Stimulated activated CD8-positive, alpha-beta memory T cell treated with anti-CD3 and anti-CD28 coated beads, Interleukin-4, amount 100 ng/mL, for 24 hours (primary cell): ENCODE data around the gene GDAP1L1.
"Not testable (repeated sequence)": the region's sequence is repeated elsewhere in the genome, so short reads cannot be mapped to it uniquely, and the experiment has no call there.

ENCODE experiments used
- DNase-seq: peaks from one replicate; pipeline ENCODE4 v3.0.0-alpha.2; 2020; ENCODE audit warnings: low read depth

The GDAP1L1 gene

DNA sequence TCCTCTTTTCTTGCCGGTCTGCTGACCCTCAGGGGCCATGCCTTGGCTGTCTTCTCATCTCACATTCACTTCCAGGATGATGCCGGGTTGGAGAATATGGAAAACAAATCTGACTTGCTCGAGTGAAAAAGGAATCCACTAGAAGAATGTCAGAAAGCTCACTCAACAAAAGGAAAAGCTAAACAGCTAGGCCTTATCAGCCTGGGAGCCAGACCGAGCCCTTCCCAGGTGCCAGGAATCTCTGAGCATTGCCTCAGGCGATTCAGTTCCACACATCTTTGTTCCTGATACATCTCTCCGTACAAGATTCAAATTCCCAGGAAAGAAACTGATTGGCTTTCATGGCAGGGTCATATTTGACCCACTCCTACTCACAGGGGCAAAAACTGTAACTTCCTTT is 27.3 kb upstream of the GDAP1L1 start:
- DNase-seq, result no peak

DNA sequence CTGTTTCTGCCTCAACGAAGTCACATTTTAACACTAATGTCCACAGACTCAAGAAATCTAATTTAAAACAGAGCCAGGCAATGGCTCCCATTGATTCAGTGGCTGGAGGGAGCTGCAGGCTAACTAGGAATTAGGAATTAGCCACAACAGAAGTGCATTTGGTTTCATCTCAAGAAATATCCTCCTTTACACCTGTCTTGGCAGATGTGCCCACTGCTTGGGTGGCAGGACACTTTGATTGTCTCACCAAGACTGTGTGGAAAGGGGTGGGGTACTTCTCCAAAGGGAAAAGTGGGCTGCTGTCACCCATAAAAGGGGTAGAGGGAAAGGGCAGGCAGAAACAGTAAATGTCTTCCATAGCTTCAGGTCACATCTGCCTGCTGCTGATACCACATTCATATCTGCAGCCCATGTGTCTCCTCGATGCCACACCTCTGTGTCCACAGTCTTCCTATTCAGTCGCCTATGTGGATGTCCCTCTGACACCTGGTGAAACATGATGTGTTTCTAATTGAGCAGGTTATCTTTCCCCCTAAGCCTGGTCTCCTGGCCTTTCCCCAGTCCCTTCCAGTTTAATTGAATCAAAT is 25.6 kb upstream of the GDAP1L1 start:
- no peak for DNase-seq

DNA sequence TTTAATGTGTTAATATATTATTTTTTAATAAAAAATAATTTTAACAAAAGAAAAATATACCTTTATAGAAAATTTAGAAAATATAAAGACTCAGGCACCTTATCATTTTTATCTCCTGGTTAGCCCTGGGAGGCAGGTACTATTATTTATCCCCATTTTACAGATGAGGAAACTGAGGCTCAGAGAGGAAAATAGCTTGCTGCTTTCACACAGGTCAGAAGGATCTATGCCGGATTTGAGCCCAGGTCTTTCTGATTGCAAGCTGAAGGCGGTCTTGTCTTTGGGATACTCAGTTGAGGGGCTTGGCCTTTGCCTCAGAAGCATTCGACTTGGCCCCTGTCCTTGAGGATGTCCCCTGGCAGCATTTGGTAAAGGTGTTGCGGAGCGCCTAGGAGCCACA is 25.1 kb upstream of the GDAP1L1 start:
- DNase-seq, result no peak

DNA sequence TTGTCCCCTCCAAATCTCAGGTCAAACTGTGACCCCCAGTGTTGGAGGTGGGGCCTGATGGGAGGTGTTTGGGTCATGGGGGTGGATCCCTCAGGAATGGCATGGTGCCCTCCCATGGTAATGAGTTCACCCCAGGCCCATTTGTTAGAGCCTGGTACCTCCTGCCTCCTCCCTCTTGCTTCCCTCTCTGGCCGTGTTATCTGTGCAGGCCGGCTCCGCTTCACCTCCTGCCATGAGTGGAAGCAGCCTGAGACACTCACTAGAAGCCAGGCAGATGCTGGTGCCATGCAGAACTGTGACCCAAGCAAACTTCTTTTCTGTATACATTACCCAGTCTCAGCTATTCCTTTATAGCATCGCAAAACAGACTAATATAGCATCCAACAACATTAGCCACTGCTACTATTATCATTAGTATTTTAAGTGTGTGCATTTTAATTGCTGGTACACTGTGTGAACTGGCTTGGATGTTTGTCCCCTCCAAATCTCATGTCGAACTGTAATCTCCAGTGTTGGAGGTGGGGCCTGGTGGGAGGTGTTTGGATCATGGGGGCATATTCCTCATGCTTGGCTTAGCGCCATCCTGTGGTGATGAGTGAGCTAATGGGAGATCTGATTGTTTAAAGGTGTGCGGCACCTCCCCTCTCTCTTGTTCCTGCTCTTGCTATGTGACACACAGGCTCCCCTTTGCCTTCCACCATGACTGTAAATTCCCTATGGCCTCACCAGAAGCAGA is 24.3 kb upstream of the GDAP1L1 start:
- DNase-seq, result no peak

DNA sequence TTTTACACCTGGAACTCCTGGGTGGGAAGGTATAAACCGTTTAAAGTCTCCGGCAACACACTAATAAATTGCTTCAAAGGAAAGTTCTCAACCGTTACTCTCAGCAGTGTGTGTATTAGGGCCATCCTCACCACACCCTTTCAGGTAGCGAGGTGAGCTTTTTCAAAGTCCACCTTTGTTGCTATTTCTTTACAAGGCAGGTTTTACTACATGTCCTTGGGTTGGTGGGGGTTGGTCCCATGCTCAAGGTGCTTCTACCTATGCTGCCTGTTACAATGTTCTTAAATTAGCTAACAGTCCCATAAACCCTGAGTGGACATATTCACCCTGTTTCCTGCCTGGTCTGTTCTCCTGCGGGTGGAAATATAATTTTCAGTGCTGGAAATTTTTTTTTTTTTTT is 23.4 kb upstream of the GDAP1L1 start:
- DNase-seq, result no peak

DNA sequence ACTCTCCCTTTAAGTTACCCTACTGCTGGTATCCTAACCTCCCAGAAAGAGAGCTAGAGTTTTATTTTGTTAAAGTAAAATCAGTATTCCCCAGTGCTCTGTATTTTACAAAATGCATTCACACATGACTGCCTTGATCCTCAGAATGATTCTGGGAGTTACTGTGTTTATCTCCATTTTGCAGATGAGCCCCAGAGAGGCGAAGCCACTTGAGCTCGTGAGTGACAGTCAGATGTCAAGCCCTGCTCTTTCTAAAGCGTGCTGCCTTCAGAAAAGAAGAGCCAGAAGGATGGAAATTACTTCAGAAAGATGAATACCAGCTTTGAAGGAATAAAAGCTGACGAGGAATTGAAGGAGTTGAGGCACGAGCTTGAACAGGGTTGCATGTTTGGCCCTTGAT is 22.5 kb upstream of the GDAP1L1 start:
- DNase-seq, result no peak

DNA sequence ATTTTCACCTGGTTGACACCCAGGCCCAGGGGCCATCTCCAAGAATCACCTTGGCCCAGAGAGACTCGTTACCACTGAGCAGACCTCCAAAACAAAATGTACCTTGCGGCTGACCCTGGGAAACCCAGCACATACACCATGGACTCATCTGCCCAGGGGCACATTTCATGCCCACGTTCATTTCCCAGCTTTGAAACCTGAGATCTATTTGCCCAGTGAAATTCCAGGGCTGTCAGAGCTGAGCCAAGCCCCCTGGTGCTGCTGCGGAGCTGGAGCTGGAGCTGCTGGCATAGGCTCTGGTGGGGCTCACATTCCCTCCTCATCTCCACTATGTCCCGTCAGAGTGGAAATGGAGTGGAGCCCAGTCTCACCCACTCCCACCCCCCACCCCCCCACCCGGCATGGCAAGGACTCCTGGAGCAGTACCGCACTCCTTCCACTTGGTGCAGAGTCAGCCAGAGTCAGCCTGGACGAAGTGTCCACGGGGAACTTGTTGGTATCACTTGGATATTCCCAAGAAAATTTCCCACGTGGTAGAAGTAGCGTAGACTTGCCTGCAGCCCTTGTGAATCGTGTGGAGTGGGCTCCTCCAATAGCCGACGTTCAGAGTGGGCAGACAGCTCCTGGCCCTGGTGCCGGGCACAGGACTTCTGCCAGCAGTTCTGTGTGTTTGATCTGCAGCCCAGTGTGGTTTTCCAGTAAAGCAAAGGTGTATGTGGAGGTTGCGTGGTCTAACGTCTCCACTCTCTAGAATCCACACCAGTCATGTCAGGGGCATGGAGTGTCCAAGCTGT is 18.4 kb upstream of the GDAP1L1 start:
- no peak for DNase-seq

DNA sequence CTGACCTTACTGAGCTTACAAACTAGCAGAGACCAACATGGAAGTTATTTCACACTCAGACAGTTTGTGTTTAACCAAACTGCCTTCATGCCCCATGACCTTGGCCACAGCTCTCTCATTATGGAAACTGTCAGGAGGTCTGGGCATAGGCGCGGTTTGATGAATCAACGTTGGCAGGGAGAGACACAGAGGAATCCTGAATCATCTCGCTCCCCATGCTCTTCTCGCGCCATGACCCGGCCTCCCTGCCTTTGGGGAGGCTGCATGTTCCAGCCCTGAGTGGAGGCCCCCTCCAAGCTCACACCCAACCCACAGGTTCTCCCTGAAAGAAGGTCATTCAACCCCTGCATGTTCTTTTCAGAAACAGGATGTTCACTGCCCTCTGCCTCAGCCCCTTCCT is 15.9 kb upstream of the GDAP1L1 start:
- DNase-seq, result no peak

DNA sequence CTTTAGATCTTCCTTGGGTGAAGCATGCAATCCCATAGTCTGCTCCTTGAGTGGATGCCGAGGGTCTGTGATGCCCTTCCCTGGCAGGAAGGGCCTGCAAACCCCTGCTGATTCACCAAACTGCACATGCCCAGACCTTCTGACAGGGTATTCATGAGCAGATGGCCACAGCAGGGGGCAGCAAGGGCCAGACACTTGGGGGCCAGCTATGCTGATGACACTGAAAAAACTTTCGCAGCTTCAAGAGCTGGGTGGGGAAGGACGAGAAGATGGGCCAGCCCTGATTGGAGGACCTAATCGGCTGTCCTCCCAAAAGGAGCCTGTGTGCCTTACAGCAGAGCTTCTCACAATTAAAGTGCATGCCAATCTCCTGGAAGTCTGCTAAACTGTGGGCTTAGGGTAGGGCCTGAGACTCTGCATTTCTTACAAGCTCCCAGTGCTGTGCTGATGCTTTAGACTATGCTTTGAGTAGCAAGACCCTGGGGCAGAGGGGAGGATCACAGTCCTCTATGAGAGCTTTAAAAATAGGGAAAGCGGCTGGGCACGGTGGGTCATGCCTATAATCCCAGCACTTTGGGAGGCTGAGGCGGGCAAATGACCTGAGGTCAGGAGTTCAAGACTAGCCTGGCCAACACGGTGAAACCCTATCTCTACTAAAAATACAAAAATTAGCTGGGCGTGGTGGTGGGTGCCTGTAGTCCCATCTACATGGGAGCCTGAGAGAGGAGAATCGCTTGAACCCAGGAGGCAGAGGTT is 15.2 kb upstream of the GDAP1L1 start:
- DNase-seq, result no peak

DNA sequence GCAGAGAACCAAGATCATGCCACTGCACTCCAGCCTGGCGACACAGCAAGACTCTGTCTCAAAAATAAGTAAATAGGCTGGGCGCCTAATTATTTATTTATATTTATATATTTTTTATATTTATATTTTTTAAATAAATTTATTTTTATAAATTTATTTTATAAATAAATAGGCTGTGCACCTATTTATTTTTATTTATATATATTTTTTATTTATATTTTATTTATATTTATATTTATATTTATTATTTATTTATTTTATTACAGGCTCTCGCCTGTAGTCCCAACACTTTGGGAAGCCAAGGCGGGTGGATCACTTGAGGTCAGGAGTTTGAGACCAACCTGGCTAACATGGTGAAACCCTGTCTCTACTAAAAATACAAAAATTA is 14.6 kb upstream of the GDAP1L1 start:
- DNase-seq, result not testable (repeated sequence)

DNA sequence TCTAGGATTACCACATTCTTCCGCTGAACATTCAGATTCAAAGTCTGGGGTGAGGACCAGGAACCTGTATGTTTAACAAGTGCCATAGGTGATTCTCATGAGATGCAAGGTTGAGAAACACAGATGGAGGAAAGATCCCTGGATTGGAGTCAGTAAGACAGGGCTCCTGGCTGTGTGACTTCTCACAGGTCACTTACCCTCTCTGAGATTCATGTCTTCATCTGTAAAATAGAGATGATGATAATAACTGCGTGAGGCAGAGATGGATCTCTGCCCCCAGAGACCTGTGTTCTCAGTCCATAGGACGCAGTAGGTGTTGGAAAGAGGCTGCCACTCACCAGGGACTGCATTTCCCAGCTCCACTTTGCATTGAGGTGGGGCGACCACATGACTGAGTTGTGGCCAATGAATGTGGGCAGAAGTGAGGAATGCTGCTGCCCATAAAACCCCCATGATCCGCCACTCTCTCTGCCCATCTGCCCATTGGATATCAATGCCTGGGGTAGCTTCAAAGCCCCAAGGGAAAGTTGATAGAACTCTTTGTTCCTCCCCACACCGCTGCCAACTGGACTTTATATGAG is 13.6 kb upstream of the GDAP1L1 start:
- no peak for DNase-seq

DNA sequence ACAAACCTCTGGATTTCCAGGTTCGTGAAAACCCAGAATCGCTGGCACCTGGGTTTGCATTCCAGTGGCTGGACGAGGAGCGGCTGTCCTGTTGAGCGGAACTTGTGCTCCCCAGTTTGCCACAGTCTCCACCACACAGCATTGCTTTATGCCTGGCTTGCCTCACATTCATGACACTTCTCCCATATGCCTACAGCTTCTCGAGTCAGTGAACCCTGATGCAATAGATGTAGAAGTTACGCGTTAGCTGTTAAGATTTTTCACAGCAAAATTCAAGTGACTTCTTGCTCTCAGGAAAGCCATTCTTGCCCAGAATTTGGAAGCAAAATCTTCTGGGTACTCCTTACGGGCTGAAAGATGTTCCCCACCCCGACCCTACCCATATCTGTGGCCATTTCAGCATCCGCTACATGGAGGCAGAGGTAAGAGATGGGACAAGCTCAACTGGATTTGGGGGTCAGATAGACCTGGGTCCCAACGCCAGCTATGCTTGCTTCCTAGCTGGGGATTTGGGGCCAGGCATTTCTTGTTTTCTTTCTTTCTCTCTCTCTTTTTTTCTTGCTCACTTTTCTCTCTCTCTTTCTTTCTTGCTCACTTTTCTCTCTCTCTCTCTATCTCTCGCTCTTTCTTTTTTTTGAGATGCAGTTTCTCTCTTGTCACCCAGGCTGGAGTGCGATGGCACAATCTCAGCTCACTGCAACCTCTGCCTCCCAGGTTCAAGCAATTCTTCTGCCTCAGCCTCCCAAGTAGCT is 12.4 kb upstream of the GDAP1L1 start:
- DNase-seq, result no peak

DNA sequence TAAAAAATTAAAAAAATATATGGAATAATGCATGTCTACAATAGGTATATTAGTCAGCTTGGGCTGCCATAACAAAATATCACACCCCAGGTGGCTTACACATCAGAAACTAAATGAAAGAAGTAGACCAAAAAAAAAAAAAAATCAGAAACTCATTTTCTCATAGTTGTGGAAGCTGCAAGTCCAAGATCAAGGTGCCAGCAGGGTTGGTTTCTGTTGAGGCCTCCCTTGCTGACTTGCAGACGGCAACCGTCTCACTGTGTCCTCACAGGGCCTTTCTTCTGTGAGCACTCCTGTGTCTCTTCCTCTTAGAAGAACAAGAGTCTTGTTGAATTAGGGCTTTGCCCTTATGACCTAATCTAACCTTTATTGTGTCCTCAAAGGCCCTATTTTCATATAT is 11.4 kb upstream of the GDAP1L1 start:
- no peak for DNase-seq

DNA sequence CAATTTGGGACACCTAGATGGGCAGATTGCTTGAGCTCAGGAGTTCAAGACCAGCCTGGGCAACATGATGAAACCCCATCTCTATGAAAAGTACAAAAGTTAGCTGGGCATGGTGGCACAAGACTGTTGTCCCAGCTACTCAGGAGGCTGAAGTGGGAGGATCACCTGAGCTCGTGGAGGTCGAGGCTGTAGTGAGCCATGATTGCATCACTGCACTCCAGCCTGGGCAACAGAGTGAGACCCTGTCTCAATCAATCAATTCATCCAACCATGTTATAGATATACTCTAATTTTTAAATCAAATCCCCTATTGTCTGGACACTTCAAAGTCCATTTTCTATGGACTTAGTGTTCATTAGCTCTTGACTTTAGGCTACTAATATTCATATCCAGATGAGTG is 10.3 kb upstream of the GDAP1L1 start:
- DNase-seq, result not testable (repeated sequence)

DNA sequence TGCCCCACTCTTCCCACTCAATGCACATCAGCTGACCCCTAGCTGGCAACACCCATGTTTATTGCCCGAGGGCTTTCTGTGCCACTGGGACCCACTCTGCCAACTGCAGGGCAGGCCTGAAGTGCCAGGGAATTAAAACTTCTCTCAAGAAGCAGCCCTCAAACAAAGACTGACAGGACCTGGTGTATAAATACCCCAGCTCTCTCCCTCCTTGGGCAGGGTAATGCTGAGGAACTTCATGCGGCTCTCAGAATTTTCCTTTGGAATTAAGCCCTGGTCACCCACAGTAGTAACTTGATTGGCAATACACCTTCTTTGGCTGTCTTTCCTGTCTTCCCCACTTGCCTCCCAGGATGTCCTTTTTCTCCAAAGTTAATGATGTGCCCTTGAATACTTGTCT is 5.3 kb upstream of the GDAP1L1 start:
- DNase-seq, result no peak

DNA sequence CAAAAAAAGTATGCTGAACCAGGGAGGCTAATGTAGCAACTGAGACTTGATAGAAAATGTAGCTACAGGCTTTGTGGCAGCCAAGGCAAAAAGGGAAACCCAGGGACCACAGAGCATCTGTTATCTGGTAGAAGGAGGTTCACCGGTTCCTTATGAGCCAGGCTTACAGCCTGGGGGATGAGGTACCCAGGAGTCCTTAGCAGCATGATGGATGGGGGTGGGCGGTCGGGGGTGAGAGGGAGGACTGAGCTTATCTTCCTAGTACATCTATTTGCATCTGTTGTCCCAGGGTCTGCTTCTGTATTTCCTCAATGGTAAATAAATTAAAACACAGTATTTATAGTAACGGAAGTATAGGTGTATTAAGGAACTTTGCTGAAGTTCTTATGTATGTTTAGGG is 1.1 kb upstream of the GDAP1L1 start:
- no peak for DNase-seq

DNA sequence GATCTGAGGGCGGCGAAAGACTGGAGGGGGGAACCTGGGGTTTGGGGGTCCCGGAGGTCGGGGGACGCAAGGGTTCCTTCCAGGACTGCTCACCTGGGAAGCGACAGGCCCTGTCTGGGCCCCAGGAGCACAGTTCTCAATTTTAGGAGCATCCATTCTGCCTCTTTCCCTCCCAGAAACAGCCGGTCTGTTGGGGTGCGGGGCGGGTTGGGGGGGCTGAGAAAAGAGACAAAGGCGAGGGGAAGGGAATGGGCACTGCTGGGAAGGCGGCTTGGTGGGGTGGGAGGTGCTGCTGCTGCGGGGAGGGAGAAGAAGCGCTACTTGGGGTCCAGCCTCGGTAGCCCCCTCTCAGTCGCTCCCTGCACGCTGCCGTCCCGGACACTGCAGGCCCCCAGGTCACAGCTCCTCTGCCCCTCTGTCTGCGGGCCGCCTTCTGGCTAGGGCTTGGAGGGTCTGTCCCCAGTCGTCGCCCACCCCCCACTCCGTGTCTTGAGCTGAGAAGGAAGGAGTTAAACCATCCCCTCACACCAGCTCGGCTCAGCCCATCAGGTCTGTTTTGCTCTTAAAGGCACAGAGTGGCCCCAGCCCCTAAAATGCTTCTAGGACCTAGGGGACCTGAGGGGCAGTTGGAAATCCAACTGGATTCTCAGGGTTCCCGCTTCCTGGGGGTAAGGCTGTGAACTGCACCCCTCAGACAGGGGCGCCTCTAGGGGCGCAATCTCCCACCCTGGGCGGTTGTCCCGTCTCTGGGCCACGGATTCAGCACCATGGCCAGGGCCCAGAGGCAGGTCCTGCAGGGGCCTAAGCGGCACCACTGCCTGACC is 690 bp downstream of the GDAP1L1 start:
- DNase-seq, result peak; percentile 17

DNA sequence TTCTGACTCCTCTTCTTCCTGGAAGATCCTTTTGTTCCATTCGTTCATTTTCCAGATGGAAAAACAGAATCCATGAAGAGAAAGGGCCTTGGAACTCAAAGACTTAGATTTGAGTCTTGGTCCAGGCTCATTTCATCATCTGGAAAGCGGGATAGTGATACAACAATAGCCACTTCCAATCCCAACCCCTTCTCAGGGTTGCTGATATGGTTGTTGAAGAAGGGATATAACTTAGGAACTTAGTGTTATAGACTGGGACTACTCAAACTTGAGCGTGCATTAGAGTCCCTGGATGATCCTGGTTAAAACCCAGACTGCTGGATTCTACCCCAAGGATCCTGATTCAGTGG is 1.3 kb downstream of the GDAP1L1 start:
- DNase-seq, result no peak

DNA sequence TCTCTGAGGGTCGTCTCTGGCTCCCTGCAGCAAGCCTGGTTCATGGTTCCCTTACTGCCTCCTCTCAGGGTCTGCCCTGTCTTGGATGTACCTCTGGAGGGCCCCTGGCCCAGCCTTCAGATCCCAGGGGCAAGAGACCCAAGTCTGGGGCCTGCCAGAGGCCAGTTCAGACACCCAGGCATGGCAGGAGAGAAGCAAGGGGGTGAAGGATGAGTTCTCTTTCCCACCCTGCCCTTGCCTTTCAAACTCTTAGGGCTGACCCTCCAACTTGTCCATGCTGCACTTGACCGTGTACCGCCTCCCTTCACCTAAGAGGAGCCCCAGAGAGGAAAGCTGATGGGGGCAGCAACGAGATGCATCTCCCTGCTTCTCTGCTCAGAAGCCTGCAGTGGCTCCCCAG is 4.2 kb downstream of the GDAP1L1 start:
- no peak for DNase-seq

DNA sequence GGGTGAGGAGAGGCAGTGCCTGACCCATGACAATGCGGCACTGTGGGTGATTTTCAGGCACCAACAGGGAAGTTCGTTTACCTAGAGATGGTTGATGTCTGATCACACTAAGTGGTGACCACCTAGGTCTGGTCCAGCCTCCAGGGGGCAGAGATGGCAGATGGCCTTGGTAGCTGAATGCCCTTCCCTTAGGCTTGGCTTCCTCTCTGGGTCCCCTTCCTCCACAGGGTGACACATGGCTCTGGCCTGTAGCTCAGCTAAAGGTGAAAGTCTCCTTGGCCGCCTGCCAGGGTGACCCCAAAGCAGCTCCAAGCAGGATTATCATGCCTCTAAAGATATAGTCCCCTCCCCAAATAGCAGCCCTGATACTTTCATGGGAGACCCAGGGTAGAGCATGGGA is 6.4 kb downstream of the GDAP1L1 start:
- DNase-seq, result no peak

DNA sequence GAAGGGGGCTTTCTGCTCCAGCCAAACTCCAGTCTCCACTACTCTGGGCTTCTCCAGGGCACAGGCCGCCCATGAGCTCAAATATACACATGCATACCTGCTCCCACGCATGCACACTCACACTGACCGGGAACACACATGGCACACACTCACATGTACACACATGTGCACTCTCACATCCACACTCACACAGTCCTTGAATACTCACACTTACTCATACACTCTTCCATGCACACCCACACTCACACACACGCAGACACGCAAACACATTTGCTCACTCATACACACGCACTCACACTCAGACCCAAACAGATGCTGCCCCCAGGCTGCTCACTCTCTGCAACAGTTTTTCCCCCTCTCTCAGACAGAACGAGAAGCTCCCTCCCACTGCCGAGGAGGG is 7.0 kb downstream of the GDAP1L1 start:
- no peak for DNase-seq
